HG03066 (cell line): ENCODE measurements around the gene RHOT2.

Experiments
- ATAC-seq: cut with Tn5 transposase; IDR thresholded peaks from one replicate; pipeline ENCODE4 v1.9.1; 2021; ENCODE audit warnings: low read depth; ENCODE audit not compliant: unreplicated experiment

The RHOT2 gene

DNA sequence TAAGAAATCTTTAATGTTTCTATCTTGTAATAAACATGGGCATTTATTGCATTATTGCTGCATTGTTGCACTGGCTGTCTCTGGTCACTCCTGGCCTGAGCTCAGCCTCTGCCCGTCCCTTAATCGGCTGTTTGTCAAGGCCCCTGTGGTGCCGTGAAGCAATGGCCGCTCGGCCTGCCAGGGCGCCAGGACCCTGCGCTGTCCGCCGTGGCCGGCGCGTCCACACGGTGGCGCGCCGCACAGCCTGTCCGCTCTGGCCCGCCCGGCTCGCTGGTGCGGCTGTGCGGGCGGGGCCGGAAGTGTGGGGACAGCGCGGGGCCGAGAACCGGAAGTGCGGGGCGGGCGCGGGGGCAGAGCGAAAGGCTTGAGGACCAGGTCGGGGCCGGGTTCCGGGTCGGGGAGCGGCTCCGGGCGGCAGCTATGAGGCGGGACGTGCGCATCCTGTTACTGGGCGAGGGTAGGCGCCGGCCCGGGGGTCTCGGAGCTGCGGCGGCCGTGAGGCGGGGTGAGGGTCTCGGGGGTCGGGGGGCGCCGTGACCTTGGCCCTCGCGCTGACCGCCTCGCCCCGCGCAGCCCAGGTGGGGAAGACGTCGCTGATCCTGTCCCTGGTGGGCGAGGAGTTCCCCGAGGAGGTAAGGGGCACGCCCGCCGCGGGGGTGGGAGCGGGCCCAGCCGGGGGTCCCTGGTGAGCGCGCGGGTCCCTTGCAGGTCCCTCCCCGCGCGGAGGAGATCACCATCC lies at the start of gene RHOT2:
RHOT2 (plus strand) TSS at position 353 of the 739 bp plus-strand sequence; CDS start at position 421, 68 bp downstream.
- ATAC-seq = peak; percentile 77

DNA sequence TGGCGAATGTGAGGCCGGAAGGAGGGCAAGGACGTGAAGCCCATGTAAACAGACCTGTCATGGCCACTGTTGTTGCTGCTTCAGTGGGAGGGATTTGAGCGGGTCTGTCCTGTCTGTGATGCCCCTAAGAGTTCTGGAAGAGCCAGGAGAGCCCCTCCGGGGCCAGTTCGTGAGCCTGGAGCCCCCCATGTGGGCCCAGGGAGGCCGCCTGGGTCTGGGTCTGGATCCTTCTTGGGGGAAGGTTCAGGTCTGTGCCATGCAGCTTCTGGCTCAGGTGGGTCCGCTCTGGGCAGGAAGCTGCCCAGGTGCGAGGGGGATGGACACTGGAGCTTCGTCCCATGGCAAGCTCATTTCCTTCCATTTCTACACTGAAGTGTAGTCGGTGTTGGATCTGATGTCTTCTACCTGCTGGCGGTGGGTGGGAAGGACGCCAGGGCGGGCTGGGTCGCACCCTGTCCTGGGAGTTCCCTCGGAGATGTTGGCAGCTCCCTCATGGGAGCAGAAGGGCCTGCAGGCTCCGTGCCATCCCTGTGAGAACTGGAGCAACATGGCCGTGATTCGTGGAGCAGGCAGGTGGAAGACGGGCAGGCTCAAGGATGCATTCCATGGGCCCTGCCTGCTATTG lies 48.3 kb upstream of the RHOT2 start:
- ATAC-seq = no peak

DNA sequence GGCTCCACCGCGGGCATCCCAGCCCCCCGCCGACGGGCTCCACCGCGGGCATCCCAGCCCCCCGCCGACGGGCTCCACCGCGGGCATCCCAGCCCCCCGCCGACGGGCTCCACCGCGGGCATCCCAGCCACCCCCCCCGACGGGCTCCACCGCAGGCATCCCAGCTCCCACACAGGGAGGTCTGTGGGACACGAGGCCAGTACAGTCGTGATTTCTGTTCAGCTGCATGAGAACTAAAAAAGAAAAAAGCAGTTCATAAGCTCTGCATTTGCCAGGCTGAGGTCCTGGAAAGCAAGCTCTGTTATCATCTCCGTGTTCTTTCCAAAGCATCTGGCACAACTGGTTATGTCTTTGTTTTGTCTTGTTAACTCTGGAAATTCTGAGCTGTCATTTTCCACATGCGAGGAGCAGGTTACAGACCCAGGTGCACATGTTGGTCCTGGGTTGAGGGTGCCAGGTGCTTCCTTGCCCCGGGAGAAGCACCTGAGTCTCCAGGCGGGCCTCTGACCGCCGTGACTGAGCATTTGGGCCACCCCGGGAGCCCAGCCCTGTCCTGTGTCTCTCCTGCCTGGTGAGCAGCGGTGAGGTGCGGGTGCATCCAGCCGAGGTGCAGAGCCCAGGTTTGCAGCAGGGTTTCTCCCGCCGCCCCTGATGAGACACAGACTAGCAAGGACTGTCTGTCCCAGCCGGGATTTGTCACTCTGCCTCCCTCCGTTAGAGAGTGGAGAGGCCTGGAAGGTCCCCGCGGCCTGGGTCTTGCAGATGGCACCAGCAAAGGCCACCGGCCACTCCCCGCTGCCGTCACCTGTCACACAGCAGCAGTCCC lies 47.0 kb upstream of the RHOT2 start:
- no peak for ATAC-seq

- no peak for ATAC-seq
These were observed 46.3 kb upstream of the RHOT2 start for GRCh38 chr16:621526-622105.

DNA sequence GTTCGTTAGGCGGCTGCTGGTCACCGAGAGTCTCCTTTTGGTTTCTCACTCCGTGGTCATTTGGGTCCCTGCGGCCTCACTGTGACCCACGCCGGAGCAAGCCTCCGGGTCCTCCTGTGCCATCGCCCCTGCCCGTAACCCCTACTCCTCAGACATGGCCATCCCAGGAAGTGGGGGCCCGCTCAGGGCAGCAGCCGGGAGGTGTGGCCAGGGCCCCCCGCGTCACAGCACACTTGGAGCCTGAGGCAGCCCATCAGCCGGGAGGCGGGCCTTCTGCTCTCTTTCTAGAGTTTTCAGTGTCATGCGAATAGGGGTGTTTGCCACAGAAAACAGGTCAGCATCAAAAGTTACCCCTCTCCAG lies 45.0 kb upstream of the RHOT2 start:
- ATAC-seq = no peak

- ATAC-seq = no peak
These were observed 43.3 kb upstream of the RHOT2 start for GRCh38 chr16:624526-625070.

- ATAC-seq = no peak
These were observed 42.6 kb upstream of the RHOT2 start for GRCh38 chr16:625117-625976.

DNA sequence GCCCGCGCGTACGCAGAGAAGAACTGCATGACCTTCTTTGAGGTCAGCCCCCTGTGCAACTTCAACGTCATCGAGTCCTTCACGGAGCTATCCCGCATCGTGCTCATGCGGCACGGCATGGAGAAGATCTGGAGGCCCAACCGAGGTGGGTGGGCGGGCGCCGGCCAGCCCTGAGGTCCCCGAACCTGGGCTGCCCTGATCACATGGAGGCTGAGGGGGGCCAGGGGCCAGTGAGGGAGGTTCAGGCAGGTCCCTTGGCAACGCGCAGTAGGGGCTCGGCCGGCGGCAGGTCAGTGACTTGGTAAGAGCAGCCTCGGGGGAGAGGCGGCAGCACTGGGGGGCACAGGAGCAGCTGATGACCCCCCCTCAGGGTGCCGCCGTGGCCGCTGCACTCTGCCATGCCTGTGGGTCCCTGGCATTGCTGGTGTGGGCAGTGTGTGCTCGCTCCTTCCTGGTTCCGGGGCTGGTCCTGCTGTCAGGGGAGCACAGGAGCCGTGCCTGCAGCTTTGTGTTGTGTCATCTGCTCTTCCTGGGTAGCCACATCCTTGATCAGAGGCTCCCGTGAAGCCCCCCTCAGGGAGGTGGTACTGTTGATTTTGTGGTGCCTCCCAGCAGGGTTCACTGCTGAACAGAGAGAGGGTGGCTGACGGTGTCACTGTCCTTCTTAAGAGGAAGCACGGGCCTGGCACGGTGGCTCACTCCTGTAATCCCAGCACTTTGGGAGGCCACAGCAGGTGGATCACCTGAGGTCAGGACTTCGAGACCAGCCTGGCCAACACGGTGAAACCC lies 41.8 kb upstream of the RHOT2 start:
- no peak for ATAC-seq

GRCh38 chr16:626787-627453 lies 41.0 kb upstream of the RHOT2 start:
- ATAC-seq = no peak

DNA sequence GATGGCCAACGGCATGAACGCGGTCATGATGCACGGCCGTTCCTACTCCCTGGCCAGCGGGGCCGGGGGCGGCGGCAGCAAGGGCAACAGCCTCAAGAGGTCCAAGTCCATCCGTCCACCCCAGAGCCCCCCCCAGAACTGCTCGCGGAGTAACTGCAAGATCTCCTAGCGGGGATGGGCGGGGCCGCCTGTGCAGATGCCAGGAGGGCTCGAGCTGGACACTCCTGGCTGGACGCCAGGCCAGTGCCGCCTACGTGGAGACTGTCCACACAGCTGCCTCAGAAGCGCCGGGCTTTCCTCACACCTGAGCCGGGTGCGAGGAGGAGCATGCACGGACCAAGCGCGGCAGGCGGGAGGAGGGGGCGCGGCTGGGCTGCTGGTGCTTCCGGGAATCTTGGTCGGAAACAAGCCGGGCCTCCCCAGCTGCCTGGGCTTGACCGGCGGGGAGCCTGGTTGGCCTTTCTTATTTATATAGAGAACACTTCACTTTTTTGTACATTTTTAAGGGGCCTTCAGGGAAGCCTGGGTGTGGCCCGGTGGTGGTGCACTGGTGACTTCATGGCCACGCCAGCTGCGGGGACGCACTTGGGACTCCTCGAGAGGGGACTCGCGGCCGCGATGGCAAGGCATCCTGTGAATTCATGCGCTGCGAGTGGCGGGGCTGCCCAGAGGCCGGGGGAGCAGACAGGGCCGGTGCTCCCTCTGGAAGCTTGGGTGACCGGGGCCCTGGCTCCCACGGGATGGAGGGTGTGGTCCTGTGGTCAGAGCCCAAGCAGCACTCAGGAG lies 40.3 kb upstream of the RHOT2 start:
- ATAC-seq = no peak

- no peak for ATAC-seq
These were observed 39.4 kb upstream of the RHOT2 start for GRCh38 chr16:628321-629061.

GRCh38 chr16:629185-629832 lies 38.6 kb upstream of the RHOT2 start:
- ATAC-seq = no peak

GRCh38 chr16:629833-630248 lies 38.1 kb upstream of the RHOT2 start:
- no peak for ATAC-seq

DNA sequence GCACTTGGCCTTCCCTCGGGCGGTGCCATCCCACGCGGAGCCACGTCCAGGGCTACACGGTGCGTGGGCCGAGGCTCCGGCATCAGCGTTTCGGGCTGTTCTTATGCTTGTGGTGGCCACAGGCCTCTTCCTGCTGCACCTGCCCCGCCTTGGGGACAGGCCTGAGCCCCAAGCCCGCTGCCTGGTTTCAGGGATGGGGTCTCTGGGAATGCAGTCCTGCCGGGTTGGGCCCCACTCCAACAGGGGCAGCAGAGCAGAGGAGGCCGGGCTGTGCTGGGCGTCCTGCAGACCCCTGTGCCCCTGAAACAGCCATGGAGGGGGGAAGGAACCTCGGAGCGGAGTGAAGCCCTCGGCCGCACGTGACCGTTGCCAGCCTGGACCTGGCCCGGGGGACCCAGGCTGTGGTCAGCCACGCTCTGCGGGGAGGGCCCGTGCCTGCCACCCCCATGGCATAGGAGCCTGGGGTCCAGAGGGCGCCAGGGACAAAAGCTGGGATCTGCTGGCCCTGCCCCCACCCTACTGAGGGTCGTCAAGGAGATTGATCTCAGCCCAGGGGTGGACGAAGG lies 37.6 kb upstream of the RHOT2 start:
- no peak for ATAC-seq

DNA sequence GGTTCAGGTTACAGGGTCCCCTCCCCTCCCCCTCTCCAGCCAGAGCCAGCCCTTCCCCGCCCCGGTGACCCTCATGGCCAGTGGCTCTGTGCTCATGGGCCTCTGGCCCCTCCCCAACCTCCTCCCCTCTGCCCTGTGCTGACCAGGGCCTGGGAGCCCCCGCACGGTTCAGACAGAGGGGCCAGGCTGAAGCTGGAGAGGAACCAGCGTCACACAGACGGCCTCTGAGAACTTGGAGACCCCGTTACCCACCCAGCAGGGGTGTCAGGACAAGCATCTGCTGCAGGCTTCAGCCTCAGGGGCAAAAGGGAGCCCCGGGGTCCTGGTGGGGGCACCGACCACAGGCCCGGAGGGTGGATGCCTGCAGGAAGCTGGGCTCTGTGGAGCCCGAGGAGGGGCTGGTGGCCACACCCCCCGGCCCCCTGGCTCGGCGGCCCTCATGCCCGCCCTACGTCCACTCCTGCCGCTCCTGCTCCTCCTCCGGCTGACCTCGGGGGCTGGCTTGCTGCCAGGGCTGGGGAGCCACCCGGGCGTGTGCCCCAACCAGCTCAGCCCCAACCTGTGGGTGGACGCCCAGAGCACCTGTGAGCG lies 37.0 kb upstream of the RHOT2 start, which contains the start of gene WFIKKN1:
WFIKKN1 (plus strand) TSS at position 171 of the 591 bp plus-strand sequence; CDS start at position 440, 269 bp downstream.
- no peak for ATAC-seq
